ENCODE results near the gene PLEKHA8. TPM values are rescaled to one million over a fixed set of nuclear protein-coding genes. Genes with fewer than 3 reads are reported as not detected.

The PLEKHA8 gene
- total and polyA plus RNA-seq, 10 of the 15 experiments (the other 5 are each of a cell fraction or from before 2014, with no cell fraction given), result 1.1 to 13.2 (median 5.7) TPM

DNA sequence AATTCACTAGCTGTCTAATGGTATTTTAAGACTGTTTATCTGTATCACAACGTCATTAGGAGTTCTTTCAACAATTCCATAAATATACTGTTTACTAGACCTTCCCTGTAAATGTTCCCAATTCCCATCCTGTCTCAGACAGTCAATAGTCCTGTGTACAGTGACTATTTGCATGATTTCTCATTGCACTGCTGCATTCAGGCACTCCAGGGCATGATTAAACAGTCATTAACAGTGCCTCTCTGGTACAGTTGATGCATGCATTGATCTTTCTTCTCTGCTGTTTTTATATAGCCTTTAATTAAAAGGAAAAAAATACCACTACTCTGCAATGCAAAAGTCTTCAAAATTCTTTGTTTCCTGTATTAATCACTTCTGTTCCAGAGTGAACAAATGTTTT, 55.1 kb downstream of the PLEKHA8 start (continued):
- TF ChIP-seq, protein P1, sequence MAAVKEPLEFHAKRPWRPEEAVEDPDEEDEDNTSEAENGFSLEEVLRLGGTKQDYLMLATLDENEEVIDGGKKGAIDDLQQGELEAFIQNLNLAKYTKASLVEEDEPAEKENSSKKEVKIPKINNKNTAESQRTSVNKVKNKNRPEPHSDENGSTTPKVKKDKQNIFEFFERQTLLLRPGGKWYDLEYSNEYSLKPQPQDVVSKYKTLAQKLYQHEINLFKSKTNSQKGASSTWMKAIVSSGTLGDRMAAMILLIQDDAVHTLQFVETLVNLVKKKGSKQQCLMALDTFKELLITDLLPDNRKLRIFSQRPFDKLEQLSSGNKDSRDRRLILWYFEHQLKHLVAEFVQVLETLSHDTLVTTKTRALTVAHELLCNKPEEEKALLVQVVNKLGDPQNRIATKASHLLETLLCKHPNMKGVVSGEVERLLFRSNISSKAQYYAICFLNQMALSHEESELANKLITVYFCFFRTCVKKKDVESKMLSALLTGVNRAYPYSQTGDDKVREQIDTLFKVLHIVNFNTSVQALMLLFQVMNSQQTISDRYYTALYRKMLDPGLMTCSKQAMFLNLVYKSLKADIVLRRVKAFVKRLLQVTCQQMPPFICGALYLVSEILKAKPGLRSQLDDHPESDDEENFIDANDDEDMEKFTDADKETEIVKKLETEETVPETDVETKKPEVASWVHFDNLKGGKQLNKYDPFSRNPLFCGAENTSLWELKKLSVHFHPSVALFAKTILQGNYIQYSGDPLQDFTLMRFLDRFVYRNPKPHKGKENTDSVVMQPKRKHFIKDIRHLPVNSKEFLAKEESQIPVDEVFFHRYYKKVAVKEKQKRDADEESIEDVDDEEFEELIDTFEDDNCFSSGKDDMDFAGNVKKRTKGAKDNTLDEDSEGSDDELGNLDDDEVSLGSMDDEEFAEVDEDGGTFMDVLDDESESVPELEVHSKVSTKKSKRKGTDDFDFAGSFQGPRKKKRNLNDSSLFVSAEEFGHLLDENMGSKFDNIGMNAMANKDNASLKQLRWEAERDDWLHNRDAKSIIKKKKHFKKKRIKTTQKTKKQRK (IDR thresholded peaks at IDR 0.05; ENCODE audit: low read depth, low read length), result no peak
- no peak for TF ChIP-seq BHLHE40 (IDR thresholded peaks at IDR 0.05; ENCODE audit: borderline replicate concordance in 1 of 2, low read depth in 2 of 2, low read length in 1 of 2)
- TF ChIP-seq, protein P2, sequence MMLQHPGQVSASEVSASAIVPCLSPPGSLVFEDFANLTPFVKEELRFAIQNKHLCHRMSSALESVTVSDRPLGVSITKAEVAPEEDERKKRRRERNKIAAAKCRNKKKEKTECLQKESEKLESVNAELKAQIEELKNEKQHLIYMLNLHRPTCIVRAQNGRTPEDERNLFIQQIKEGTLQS (IDR thresholded peaks at IDR 0.05; ENCODE audit: borderline replicate concordance, extremely low read depth, low read depth, low read length), result no peak
- TF ChIP-seq TCF12 (IDR thresholded peaks at IDR 0.05; ENCODE audit: low read depth, low read length), result no peak
- TF ChIP-seq CREB1 (IDR thresholded peaks at IDR 0.05; ENCODE audit: low read depth), result no peak

DNA sequence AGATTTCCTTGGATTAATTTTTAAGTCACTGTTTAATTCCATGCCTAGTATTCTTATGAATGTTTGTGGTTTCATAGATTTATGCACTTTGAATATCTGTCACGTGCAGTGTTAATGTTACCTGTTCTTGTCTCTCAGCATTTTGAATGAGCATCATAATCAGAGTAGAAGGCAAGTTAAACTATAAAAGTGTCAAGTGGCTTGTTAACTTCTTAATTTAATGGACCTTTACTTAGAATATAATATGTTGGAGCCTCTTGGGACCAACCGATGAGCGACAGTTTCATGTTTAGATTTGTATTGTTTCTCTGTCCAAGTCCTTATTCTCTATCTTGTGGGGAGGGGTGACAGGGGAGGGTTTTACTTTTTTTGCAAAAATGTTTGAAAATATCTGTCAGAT, 56.0 kb downstream of the PLEKHA8 start:
- Histone ChIP-seq H3K36me3 (ENCODE audit: control insufficient read depth in 2 of 2, insufficient read depth in 2 of 2, low read length in 1 of 2) (no peaks in the 10 kb centered on the region; a peak in 1 of 4 replicates), H3K27me3 (replicated peaks in 1 of 2; ENCODE audit: control insufficient read depth in 2 of 2, insufficient read depth in 2 of 2, low read length in 1 of 2) (no peaks in the 10 kb centered on the region), H3K9me3 (replicated peaks; ENCODE audit: control insufficient read depth, insufficient read depth, low read length) (no peaks in the 10 kb centered on the region), H3K79me2 (ENCODE audit: control insufficient read depth, insufficient read depth, low read length) (no peaks in the 10 kb centered on the region), H3K4me1 (ENCODE audit: control insufficient read depth, insufficient read depth, low read length) (peaks cover 6% of the 10 kb centered on the region), H3K27ac (ENCODE audit: control insufficient read depth, insufficient read depth) (no peak overlapping the region), H3K4me3 (no peak overlapping the region), H3K9ac (ENCODE audit: control insufficient read depth, insufficient read depth, low read length) (no peak overlapping the region), H3K4me2 (ENCODE audit: control insufficient read depth, insufficient read depth) (no peak overlapping the region), H4K20me1 (ENCODE audit: control insufficient read depth, insufficient read depth) (no peaks in the 10 kb centered on the region), H2AFZ (ENCODE audit: control insufficient read depth, low read depth, low read length) (no peak overlapping the region)
- ChIA-PET SMC1A (ENCODE audit: uncharacterized antibody, unreplicated experiment) (interaction anchor here (1.0 kb wide), 1 partner anchor 21 kb away, joined by 3 read pairs; no protein-coding TSS in a partner anchor), POLR2A (no interaction called here), RAD21 (ENCODE audit: unreplicated experiment) (no interaction called here), CTCF (interaction anchor here (0.7 to 3.1 kb wide), 2 partner anchors 10 to 1164 kb away, joined by 7 to 17 read pairs; no protein-coding TSS in a partner anchor)
- TF ChIP-seq GABPA (IDR thresholded peaks at IDR 0.05; ENCODE audit: low read depth), result no peak
- no peak for TF ChIP-seq NFXL1 (IDR thresholded peaks at IDR 0.05; ENCODE audit: borderline replicate concordance)
- TF ChIP-seq RFX5 (IDR thresholded peaks at IDR 0.05; ENCODE audit: low read depth, low read length), result no peak
- TF ChIP-seq RB1 (IDR thresholded peaks at IDR 0.05; ENCODE audit: borderline replicate concordance), result no peak
- no peak for TF ChIP-seq HCFC1 (IDR thresholded peaks at IDR 0.05; ENCODE audit: low read length)
- TF ChIP-seq MTA3 (IDR thresholded peaks at IDR 0.05; ENCODE audit: borderline replicate concordance, low read length), result no peak
- no peak for TF ChIP-seq HDAC2 (IDR thresholded peaks at IDR 0.05)
- TF ChIP-seq FOXM1 (IDR thresholded peaks at IDR 0.05; ENCODE audit: low read depth, low read length), result no peak
- no peak for TF ChIP-seq BHLHE40 (IDR thresholded peaks at IDR 0.05; ENCODE audit: borderline replicate concordance in 1 of 2, low read depth in 2 of 2, low read length in 1 of 2)
- 98% methylated on average over 3 of the region's 3 CpGs for WGBS (ENCODE audit: insufficient coverage, insufficient replicate concordance, low lambda C conversion rate, missing lambda C conversion rate)
- intact Hi-C loops (cut with micrococcal nuclease; ENCODE audit: unreplicated experiment) (loop anchor here (5.0 kb wide), 1 partner anchor 193 kb away; no protein-coding TSS in a partner anchor), in situ Hi-C loops (cut with MboI) (no loop called here)
- FAIRE-seq (no peak), DNase-seq (ENCODE audit: low read depth, low spot score) (no peak), ATAC-seq (no peak)
- BruUV-seq (replicated peaks), result no TSS peak
